NCI-H748 (cell line): ENCODE results near the gene FHL1.
"Not testable (repeated sequence)": the region's sequence is repeated elsewhere in the genome, so short reads cannot be mapped to it uniquely, and the experiment has no call there.

Experiments
- DNase-seq: peaks from one replicate; lab custom pipeline; 2025; ENCODE audit not compliant: unreplicated experiment; lab: John Stamatoyannopoulos, UW

The FHL1 gene

GRCh38 chrX:136207546-136207945 is 60.2 kb downstream of the FHL1 start:
- DNase-seq, result no peak

GRCh38 chrX:136209016-136209738 is 61.8 kb downstream of the FHL1 start:
- no peak for DNase-seq

GRCh38 chrX:136209751-136210150 is 62.4 kb downstream of the FHL1 start:
- DNase-seq, result no peak

- DNase-seq, result no peak
Observed at GRCh38 chrX:136210243-136210642, 62.9 kb downstream of the FHL1 start.

GRCh38 chrX:136210806-136211205 is 63.5 kb downstream of the FHL1 start:
- DNase-seq, result no peak

GRCh38 chrX:136211766-136212556 is 64.6 kb downstream of the FHL1 start:
- DNase-seq, result no peak

GRCh38 chrX:136212557-136213111 is 65.3 kb downstream of the FHL1 start:
- no peak for DNase-seq

GRCh38 chrX:136214551-136214950 is 67.2 kb downstream of the FHL1 start:
- DNase-seq, result no peak

GRCh38 chrX:136215559-136215958 is 68.2 kb downstream of the FHL1 start:
- no peak for DNase-seq

GRCh38 chrX:136219893-136220292 is 72.6 kb downstream of the FHL1 start:
- DNase-seq, result no peak

- DNase-seq, result no peak
Observed at GRCh38 chrX:136220540-136220939, 73.2 kb downstream of the FHL1 start.

GRCh38 chrX:136220951-136221350 is 73.6 kb downstream of the FHL1 start:
- no peak for DNase-seq

- no peak for DNase-seq
Observed at GRCh38 chrX:136221851-136222513, 74.6 kb downstream of the FHL1 start.

- no peak for DNase-seq
Observed at GRCh38 chrX:136227074-136227473, 79.7 kb downstream of the FHL1 start.

GRCh38 chrX:136227948-136228838 is 80.9 kb downstream of the FHL1 start:
- no peak for DNase-seq

- no peak for DNase-seq
Observed at GRCh38 chrX:136228839-136229207, 81.5 kb downstream of the FHL1 start.

GRCh38 chrX:136237074-136237473 is 89.7 kb downstream of the FHL1 start:
- DNase-seq, result no peak

- not testable (repeated sequence) for DNase-seq
Observed at GRCh38 chrX:136237849-136238248, 90.5 kb downstream of the FHL1 start.

GRCh38 chrX:136246201-136246600 is 98.9 kb downstream of the FHL1 start:
- DNase-seq, result no peak

GRCh38 chrX:136250191-136251040 is 103.1 kb downstream of the FHL1 start:
- DNase-seq, result peak; percentile 30
